Smooth muscle cell (in vitro differentiated cells): ENCODE measurements around the gene NPAS3. TPM values are rescaled to one million over a fixed set of nuclear protein-coding genes. Genes with fewer than 3 reads are reported as not detected.
"Not testable (repeated sequence)": the region's sequence is repeated elsewhere in the genome, so short reads cannot be mapped to it uniquely, and the experiment has no call there.

ENCODE experiments used
- DNase-seq: peaks from one replicate; lab custom pipeline; 2025; ENCODE audit not compliant: unreplicated experiment; lab: John Stamatoyannopoulos, UW
- H2AFZ ChIP-seq: fragments of 200-600 bp; sonication (generic); 2 replicates; pipeline ENCODE4 v1.6.0; 2016; ENCODE audit warnings: antibody characterized with exemption, low read depth, mild to moderate bottlenecking
- H3F3A ChIP-seq: fragments of 200-600 bp; sonication (generic); 2 replicates; pipeline ENCODE4 v1.6.0; 2017; ENCODE audit warnings: antibody characterized with exemption, low read depth
- H3K27ac ChIP-seq: fragments of 200-600 bp; sonication (generic); 2 replicates; pipeline ENCODE4 v1.5.1; 2016; ENCODE audit warnings: low read depth, mild to moderate bottlenecking
- H3K27me3 ChIP-seq: fragments of 200-600 bp; sonication (generic); 2 replicates; pipeline ENCODE4 v1.6.1; 2016; ENCODE audit warnings: low read depth, mild to moderate bottlenecking
- H3K36me3 ChIP-seq: fragments of 200-600 bp; sonication (generic); 2 replicates; pipeline ENCODE4 v1.5.1; 2016; ENCODE audit warnings: low read depth
- H3K4me1 ChIP-seq: fragments of 200-600 bp; sonication (generic); 2 replicates; pipeline ENCODE4 v1.5.1; 2016; ENCODE audit warnings: low read depth
- H3K4me2 ChIP-seq: fragments of 200-600 bp; sonication (generic); 2 replicates; pipeline ENCODE4 v1.6.0; 2016; ENCODE audit warnings: mild to moderate bottlenecking
- H3K4me3 ChIP-seq: fragments of 200-600 bp; sonication (generic); 2 replicates; pipeline ENCODE4 v1.5.1; 2016; ENCODE audit warnings: mild to moderate bottlenecking
- H3K79me2 ChIP-seq: fragments of 200-600 bp; sonication (generic); 2 replicates; pipeline ENCODE4 v1.6.0; 2016; ENCODE audit warnings: low read depth, mild to moderate bottlenecking
- H3K9ac ChIP-seq: fragments of 200-600 bp; sonication (generic); 2 replicates; pipeline ENCODE4 v1.6.0; 2016; ENCODE audit warnings: low read depth
- H3K9me3 ChIP-seq: fragments of 200-600 bp; sonication (generic); replicated peaks from 2 replicates; pipeline ENCODE4 v1.5.1; 2016; ENCODE audit warnings: low read depth
- H4K20me1 ChIP-seq: fragments of 200-600 bp; sonication (generic); 2 replicates; pipeline ENCODE4 v1.6.0; 2016; ENCODE audit warnings: low read depth
- CTCF ChIP-seq: fragments of 200-600 bp; sonication (generic); IDR thresholded peaks from 2 replicates; pipeline ENCODE4 v1.5.1; 2017; ENCODE audit warnings: borderline replicate concordance, mild to moderate bottlenecking, antibody characterized with exemption; ENCODE audit not compliant: insufficient read depth, poor library complexity, severe bottlenecking
- WGBS: methylation state at CpG from one replicate; pipeline ENCODE4 v1.1.7; 2016; ENCODE audit warnings: low lambda C conversion rate; 5-methylcytosine and 5-hydroxymethylcytosine counted together
- polyA plus RNA-seq: library from polyadenylated mRNA; unstranded; fragments of >200 nt; fragmentation: Nextera tagmentation; extraction: Ambion mirVana; gene quantifications from 2 replicates; pipeline ENCODE4 v1.2.1, GENCODE V29; 2016
- total RNA-seq: library from RNA; depleted of rRNA; stranded (reverse); fragments of >200 nt; gene quantifications from 2 replicates; pipeline ENCODE4 v1.2.3, GENCODE V29; 2014

NPAS3 gene
- total and polyA plus RNA-seq, 2 experiments from 2014 or later = 0.79 to 2.0 TPM

DNA sequence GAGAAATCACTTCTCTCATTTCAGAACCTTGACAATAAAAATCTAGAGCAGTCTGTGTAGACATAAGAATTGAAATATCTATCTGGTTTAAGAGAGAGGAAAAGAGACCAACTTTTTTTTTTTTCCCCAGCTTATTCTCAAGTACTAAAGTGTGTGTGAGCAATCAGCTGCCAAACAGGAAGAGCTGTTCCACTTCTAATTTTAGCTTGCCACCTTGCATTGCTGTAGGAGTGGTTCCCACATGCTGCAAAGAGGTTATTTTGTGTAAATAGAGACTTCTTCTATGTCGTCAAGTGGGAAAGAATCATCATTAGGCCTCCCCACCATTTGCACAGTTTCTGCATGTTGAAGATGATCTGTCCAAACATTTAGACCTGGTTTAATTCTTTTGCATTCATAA lies 142.6 kb downstream of the NPAS3 start:
- Histone ChIP-seq H3K4me1 (no peaks in the 10 kb centered on the region), H3F3A (no peaks in the 10 kb centered on the region), H3K9ac (no peak overlapping the region), H4K20me1 (no peaks in the 10 kb centered on the region), H3K27ac (no peak overlapping the region), H3K4me3 (no peak overlapping the region), H3K27me3 (no peaks in the 10 kb centered on the region), H2AFZ (no peak overlapping the region), H3K4me2 (no peak overlapping the region), H3K79me2 (no peaks in the 10 kb centered on the region), H3K9me3 (no peaks in the 10 kb centered on the region), H3K36me3 (no peaks in the 10 kb centered on the region)
- DNase-seq = no peak
- no peak for TF ChIP-seq CTCF
- 70% methylated on average over 1 of the region's 1 CpG for WGBS

GRCh38 chr14:33085799-33086198 lies 147.1 kb downstream of the NPAS3 start:
- Histone ChIP-seq H3K4me3 (no peak overlapping the region), H3F3A (no peaks in the 10 kb centered on the region), H3K9me3 (no peaks in the 10 kb centered on the region), H3K79me2 (no peaks in the 10 kb centered on the region), H3K27ac (no peak overlapping the region), H3K36me3 (no peaks in the 10 kb centered on the region), H3K9ac (no peak overlapping the region), H3K27me3 (no peaks in the 10 kb centered on the region), H3K4me2 (no peak overlapping the region), H3K4me1 (no peaks in the 10 kb centered on the region), H2AFZ (no peak overlapping the region), H4K20me1 (no peaks in the 10 kb centered on the region)
- no peak for TF ChIP-seq CTCF
- no peak for DNase-seq
- 88% methylated on average over 2 of the region's 2 CpGs for WGBS

GRCh38 chr14:33088274-33088673 lies 149.6 kb downstream of the NPAS3 start:
- 89% methylated on average over 11 of the region's 11 CpGs for WGBS
- not testable (repeated sequence) for DNase-seq, H3K79me2 ChIP-seq, H2AFZ ChIP-seq, H4K20me1 ChIP-seq, H3F3A ChIP-seq, H3K4me1 ChIP-seq, H3K36me3 ChIP-seq, H3K4me2 ChIP-seq, H3K27me3 ChIP-seq, H3K27ac ChIP-seq, H3K9ac ChIP-seq, H3K4me3 ChIP-seq, H3K9me3 ChIP-seq

- no peaks in the 10 kb centered on the region for H3F3A ChIP-seq
- no peak overlapping the region for H2AFZ ChIP-seq
- no peaks in the 10 kb centered on the region for H3K79me2 ChIP-seq
- no peak for TF ChIP-seq CTCF
- H3K36me3 ChIP-seq = no peaks in the 10 kb centered on the region
- no peak overlapping the region for H3K27ac ChIP-seq
- H3K4me2 ChIP-seq = no peak overlapping the region
- H3K4me1 ChIP-seq = no peaks in the 10 kb centered on the region
- no peak overlapping the region for H3K9ac ChIP-seq
- no peaks in the 10 kb centered on the region for H3K27me3 ChIP-seq
- DNase-seq = no peak
- no peaks in the 10 kb centered on the region for H3K9me3 ChIP-seq
- H4K20me1 ChIP-seq = no peaks in the 10 kb centered on the region
- H3K4me3 ChIP-seq = no peak overlapping the region
Observed at GRCh38 chr14:33098016-33098415, 159.3 kb downstream of the NPAS3 start.
